Subcutaneous abdominal adipose tissue (tissue), 5 donors: ENCODE data around the gene CHRNE.
"Not testable (repeated sequence)": the region's sequence is repeated elsewhere in the genome, so short reads cannot be mapped to it uniquely, and the experiment has no call there.

Source experiments
- H3K27ac ChIP-seq: one replicate; pipeline ENCODE4 v1.7.0; 2013; ENCODE audit warnings: low read depth, mild to moderate bottlenecking, inconsistent platforms, low read length, moderate library complexity
- H3K27me3 ChIP-seq, 5 donors: one replicate each; pipeline ENCODE4 v1.7.0; 2013; ENCODE audit warnings: low read length in 5 of 5, inconsistent platforms in 1 of 5; ENCODE audit not compliant: control insufficient read depth in 5 of 5, insufficient read depth in 4 of 5
- H3K36me3 ChIP-seq, 5 donors: one replicate each; pipeline ENCODE4 v1.7.0; 2013; ENCODE audit warnings: low read length in 5 of 5; ENCODE audit not compliant: control insufficient read depth in 5 of 5, insufficient read depth in 5 of 5
- H3K4me1 ChIP-seq, 5 donors: one replicate each; pipeline ENCODE4 v1.7.0; 2013; ENCODE audit warnings: low read length in 5 of 5, mild to moderate bottlenecking in 3 of 5, moderate library complexity in 1 of 5; ENCODE audit not compliant: control insufficient read depth in 5 of 5, insufficient read depth in 5 of 5
- H3K4me3 ChIP-seq, 5 donors: one replicate each; pipeline ENCODE4 v1.7.0; 2013; ENCODE audit warnings: low read length in 5 of 5, low read depth in 1 of 5
- H3K9ac ChIP-seq, 5 donors: one replicate each; pipeline ENCODE4 v1.7.0; 2013; ENCODE audit warnings: low read length in 5 of 5, mild to moderate bottlenecking in 4 of 5, moderate library complexity in 3 of 5
- H3K9me3 ChIP-seq, 5 donors: one replicate each; pipeline ENCODE4 v1.7.0; 2013; ENCODE audit warnings: low read length in 5 of 5; ENCODE audit not compliant: control insufficient read depth in 5 of 5
- donor health status: healthy.
- donor health status: healthy.
- donor health status: healthy.
- donor health status: healthy.
- donor health status: healthy.

Gene CHRNE

DNA sequence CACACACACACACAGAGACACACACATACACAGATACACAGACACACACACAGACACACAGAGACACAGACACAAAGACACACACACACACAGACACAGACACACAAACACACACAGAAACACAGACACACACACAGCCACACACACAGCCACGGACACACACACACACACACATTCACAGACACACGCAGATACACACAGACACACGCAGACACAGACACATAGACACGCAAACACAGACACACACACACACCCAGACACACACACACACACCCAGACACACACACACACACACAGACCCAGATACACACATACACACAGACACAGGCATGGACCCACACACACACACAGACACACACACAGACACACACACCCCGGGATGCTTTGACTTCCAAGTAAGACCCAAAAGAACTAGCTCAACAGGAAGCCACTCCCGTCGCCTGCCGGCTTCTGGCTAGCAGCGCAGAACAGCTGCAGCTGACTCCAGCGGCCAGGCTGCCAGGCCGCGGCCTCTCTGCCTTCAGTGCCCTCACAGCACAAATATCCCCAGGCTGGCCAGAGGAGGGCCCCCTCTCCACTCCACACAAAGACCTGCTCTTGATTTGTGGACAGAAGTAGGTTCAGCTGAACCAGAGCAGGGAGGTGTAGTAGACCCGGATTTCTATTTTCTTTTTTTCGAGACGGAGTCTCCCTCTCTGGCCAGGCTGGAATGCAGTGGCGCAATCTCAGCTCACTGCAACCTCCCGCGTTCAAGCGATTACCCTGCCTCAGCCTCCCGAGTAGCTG is 6.0 kb upstream of the CHRNE start:
- Histone ChIP-seq H3K27ac (peak overlapping the region; percentile 41), H3K4me3 (peak overlapping the region in 3 of 5 donors; percentile 6 to 34 (median 26)), H3K36me3 (no peaks in the 10 kb centered on the region), H3K9ac (peak overlapping the region in 3 of 5 donors; percentile 35 to 48 (median 41)), H3K9me3 (no peaks in the 10 kb centered on the region), H3K4me1 (peaks cover 0 to 18% (median 16%) of the 10 kb centered on the region in 5 donors), H3K27me3 (no peaks in the 10 kb centered on the region)

DNA sequence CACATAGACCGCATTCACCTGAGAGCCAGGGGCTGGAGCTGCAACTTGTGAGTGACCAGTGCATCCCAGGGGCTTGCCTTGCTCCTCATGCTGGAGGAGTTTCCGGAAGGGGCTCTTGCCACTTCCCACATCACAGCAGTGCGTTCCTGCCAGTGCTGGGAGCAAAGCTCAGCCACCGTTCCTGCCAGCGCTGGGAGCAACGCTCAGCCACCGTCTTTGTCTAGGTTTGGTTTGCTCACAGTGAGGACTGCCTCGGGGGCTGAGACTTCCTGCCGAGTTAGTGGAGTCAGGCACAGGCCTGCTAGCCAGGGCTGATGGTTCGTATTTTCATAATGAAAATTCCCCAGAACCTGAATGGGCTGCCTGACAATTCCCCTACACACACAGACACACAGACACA is 5.4 kb upstream of the CHRNE start:
- Histone ChIP-seq H3K4me3 (peak overlapping the region in 1 of 5 donors; percentile 34), H3K27me3 (no peaks in the 10 kb centered on the region), H3K4me1 (peaks cover 0 to 19% (median 16%) of the 10 kb centered on the region in 5 donors), H3K9me3 (no peaks in the 10 kb centered on the region), H3K27ac (peak overlapping the region; percentile 41), H3K36me3 (no peaks in the 10 kb centered on the region), H3K9ac (peak overlapping the region in 4 of 5 donors; percentile 4 to 48 (median 32))

GRCh38 chr17:4906642-4907041 is 3.7 kb upstream of the CHRNE start:
- not testable (repeated sequence) for H3K4me3 ChIP-seq, H3K36me3 ChIP-seq, H3K9ac ChIP-seq, H3K27ac ChIP-seq, H3K27me3 ChIP-seq, H3K9me3 ChIP-seq
- H3K4me1 ChIP-seq: peaks cover 0 to 35% (median 21%) of the 10 kb centered on the region in 5 donors

GRCh38 chr17:4902540-4902939 is 358 bp downstream of the CHRNE start:
- H3K9ac ChIP-seq: no peak overlapping the region
- H3K9me3 ChIP-seq: no peaks in the 10 kb centered on the region
- no peaks in the 10 kb centered on the region for H3K36me3 ChIP-seq
- no peak overlapping the region for H3K4me3 ChIP-seq
- peaks cover 5 to 26% (median 9%) of the 10 kb centered on the region in 5 donors for H3K27me3 ChIP-seq
- peak overlapping the region; percentile 75 for H3K27ac ChIP-seq
- H3K4me1 ChIP-seq: peaks cover 0 to 53% (median 37%) of the 10 kb centered on the region in 5 donors

DNA sequence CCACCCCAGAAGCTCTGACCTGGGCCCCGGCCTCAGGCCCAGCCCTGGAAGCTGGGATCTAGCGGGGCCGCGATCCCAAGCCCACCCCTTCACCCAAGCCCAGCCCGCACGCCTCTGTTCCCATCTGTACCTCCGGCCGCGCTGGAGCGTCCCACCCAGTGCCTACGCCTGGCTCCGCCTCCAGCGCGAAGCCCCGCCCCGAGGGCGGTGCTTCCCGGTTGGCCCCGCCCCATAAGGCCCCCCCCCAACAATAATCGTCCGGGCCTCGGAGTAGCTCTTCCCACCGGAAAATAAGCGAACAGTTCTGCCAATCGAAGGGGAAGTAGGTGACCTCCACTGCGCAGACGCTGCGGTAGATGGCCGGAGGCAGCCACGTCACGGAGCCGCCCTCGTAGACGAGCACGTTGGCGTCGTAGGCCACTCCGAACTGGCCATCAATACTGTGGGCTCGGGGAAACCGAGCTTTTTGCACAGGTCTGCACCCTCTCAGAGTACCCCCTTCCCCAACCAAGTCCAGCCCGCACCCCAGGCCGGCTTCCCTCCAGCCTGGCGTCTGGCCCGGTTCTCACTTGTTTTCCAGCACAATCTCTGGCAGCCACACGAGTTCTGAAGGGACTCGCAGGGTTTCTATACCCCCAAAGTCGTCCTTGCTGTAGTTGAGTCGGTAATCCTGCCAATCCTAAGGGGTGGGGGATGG is 1.1 kb downstream of the CHRNE start:
- H3K27ac ChIP-seq: peak overlapping the region; percentile 75
- no peaks in the 10 kb centered on the region for H3K9me3 ChIP-seq
- peak overlapping the region in 2 of 5 donors; percentile 1 to 70 for H3K9ac ChIP-seq
- peaks cover 0 to 53% (median 37%) of the 10 kb centered on the region in 5 donors for H3K4me1 ChIP-seq
- peaks cover 5 to 26% (median 9%) of the 10 kb centered on the region in 5 donors for H3K27me3 ChIP-seq
- peaks cover 0 to 6% (median 6%) of the 10 kb centered on the region in 5 donors for H3K36me3 ChIP-seq
- peak overlapping the region in 4 of 5 donors; percentile 28 to 72 (median 69) for H3K4me3 ChIP-seq

DNA sequence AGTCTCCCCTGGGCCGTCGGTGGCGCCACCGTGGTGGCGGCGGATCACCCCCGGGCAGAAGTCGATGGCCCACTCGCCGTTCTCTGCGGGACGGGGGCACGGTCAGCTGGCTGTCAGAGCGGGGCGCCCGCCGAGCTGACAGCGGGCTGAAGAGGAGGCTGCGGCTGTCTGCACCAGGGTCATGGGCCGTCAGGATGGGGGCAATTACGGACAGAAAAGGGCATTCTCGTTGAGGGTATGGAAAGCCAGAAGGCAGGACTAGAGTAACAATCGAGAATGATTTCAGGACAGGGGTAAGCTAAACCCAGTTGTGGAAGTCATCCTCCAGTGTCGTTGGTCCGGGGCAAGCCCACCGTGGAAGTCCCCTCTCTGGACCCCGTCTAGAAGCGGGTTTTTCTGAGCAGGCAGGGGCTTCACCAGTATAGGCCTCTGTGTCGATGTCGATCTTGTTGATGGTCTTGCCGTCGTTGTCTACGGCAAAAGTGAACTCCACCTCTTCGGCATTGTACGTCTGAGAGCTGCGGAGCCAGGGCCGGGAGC is 1.7 kb downstream of the CHRNE start:
- Histone ChIP-seq H3K9ac (peak overlapping the region in 2 of 5 donors; percentile 1 to 70), H3K9me3 (no peaks in the 10 kb centered on the region), H3K4me3 (peak overlapping the region in 4 of 5 donors; percentile 28 to 72 (median 69)), H3K27ac (peak overlapping the region; percentile 32), H3K4me1 (peaks cover 0 to 53% (median 37%) of the 10 kb centered on the region in 5 donors), H3K36me3 (peaks cover 0 to 12% (median 12%) of the 10 kb centered on the region in 5 donors), H3K27me3 (peaks cover 5 to 26% (median 9%) of the 10 kb centered on the region in 5 donors)

DNA sequence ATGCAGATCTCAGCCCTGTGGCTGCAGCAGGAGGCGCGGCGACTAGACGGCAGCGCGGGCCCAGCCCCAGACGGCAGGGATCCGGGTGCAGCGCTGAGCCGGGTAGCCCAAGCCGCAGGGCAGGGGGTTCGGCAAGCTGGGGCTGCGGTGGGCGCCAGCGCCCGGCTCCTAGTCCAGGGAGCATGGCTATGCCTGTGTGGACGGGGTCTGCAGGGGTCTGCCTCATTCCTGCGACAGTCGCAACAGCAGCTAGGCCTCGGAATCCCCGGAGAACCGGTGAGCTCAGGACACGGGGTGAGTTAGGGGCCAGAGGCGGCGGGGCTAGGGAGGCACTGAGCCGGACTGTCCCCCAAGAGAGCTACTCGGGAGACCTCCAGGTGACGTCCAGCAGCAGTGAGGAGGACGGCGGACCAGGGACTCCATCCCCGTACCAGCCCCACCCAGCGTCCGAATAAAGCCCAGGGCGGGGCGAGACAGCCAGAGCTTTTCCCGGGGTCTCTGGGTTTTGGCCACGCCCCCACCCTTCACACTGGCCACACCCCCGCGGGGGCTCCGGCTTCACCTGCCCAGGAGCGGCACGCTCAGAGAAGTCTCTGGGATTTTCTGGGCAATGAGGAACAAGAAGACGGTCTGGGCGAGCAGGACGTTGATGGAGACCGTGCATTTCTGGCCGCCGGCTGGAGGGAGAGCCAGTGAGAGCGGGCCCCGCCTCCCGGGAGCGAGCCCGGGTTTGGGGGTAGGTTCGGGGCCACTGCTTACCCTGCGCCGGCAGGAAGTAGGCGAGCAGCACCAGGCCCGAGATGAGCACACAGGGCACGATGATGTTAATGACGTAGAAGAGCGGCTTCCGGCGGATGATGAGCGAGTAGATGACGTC is 2.4 kb downstream of the CHRNE start:
- peak overlapping the region in 4 of 5 donors; percentile 45 to 72 (median 69) for H3K4me3 ChIP-seq
- no peak overlapping the region for H3K27ac ChIP-seq
- H3K27me3 ChIP-seq: peaks cover 5 to 26% (median 9%) of the 10 kb centered on the region in 5 donors
- H3K9ac ChIP-seq: peak overlapping the region in 3 of 5 donors; percentile 1 to 45 (median 37)
- H3K9me3 ChIP-seq: no peaks in the 10 kb centered on the region
- H3K4me1 ChIP-seq: peaks cover 0 to 53% (median 37%) of the 10 kb centered on the region in 5 donors
- H3K36me3 ChIP-seq: peaks cover 0 to 20% (median 19%) of the 10 kb centered on the region in 5 donors

- Histone ChIP-seq H3K36me3 (peaks cover 0 to 28% (median 28%) of the 10 kb centered on the region in 5 donors), H3K4me1 (peaks cover 0 to 53% (median 37%) of the 10 kb centered on the region in 5 donors), H3K9ac (peak within 1 kb of the TSS in 4 of 5 donors; percentile 1 to 71 (median 56)), H3K27me3 (peaks cover 5 to 26% (median 9%) of the 10 kb centered on the region in 5 donors), H3K9me3 (no peaks in the 10 kb centered on the region), H3K27ac (no peak within 1 kb of the TSS), H3K4me3 (peak within 1 kb of the TSS; percentile 45 to 72 (median 68))
Measured at GRCh38 chr17:4899341-4900230, 3.3 kb downstream of the CHRNE start, which contains the start of gene C17orf107. C17orf107 (plus strand) TSS chr17:4899536; CDS start chr17:4899763, 227 bp downstream.
